Activated CD4-positive, alpha-beta T cell treated with anti-CD3 and anti-CD28 coated beads for 48 hours (primary cell): ENCODE results near the gene RCL1.
"Not testable (repeated sequence)": the region's sequence is repeated elsewhere in the genome, so short reads cannot be mapped to it uniquely, and the experiment has no call there.

Source experiments
- DNase-seq: peaks from one replicate; pipeline ENCODE4 v3.0.0-alpha.2; 2020

Gene RCL1

GRCh38 chr9:4792572-4793458, at the start of gene RCL1:
Gene RCL1 (plus strand): TSS chr9:4792944. CDS start chr9:4793092, 148 bp downstream.
- DNase-seq = peak; percentile 97

- DNase-seq = no peak
Measured at GRCh38 chr9:4743131-4743875, 49.4 kb upstream of the RCL1 start.

- DNase-seq = no peak
Measured at GRCh38 chr9:4746278-4747030, 46.3 kb upstream of the RCL1 start.

GRCh38 chr9:4748612-4749011, 44.1 kb upstream of the RCL1 start:
- no peak for DNase-seq

- DNase-seq = no peak
Measured at GRCh38 chr9:4750023-4750673, 42.6 kb upstream of the RCL1 start.

DNA sequence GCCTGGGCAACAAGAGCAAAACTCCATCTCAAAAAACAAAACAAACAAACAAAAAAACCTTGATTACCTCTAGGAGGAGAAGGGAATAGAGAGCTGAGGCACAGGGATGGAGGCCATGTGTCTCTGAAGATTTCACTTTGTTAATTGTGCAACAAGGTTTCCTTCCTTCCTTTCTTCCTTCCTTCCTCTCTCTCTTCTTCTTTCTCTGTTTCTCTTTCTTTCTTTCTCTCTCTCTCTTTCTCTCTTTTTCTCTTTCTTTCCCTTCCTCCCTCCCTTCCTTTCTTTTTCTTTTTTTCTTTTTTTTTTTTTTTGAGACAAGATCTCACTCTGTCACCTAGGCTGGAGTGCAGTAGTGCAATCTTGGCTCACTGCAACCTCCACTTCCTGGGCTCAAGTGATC, 38.2 kb upstream of the RCL1 start:
- DNase-seq = not testable (repeated sequence)

DNA sequence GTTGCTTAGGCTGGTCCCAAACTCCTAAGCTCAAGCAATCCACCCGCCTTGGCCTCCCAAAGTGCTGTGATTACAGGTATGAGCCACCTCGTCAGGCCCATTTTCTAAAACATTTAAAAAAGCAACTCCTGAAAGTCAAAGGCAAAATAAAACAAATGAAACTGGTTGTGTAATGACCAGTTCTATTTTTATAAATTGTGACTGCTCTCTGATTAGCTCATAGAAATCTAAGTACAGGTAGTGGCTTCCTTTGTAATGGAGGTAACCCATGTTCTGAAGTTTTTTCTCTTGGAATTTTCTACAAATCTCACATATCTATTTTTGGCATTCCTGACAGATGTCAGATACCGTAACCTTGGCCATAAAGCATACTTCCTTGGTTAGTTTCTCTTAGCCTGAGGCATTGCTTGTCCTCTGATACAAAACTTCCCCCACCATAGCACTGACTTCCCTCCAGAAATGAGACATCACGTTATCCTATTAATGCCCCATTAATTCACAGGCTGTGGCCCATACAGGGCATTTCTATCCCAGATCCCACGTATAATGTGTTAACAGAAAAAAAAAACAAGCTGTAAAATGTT, 37.6 kb upstream of the RCL1 start:
- DNase-seq = no peak

GRCh38 chr9:4756420-4756819, 36.3 kb upstream of the RCL1 start:
- DNase-seq = no peak

GRCh38 chr9:4760122-4760521, 32.6 kb upstream of the RCL1 start:
- no peak for DNase-seq

DNA sequence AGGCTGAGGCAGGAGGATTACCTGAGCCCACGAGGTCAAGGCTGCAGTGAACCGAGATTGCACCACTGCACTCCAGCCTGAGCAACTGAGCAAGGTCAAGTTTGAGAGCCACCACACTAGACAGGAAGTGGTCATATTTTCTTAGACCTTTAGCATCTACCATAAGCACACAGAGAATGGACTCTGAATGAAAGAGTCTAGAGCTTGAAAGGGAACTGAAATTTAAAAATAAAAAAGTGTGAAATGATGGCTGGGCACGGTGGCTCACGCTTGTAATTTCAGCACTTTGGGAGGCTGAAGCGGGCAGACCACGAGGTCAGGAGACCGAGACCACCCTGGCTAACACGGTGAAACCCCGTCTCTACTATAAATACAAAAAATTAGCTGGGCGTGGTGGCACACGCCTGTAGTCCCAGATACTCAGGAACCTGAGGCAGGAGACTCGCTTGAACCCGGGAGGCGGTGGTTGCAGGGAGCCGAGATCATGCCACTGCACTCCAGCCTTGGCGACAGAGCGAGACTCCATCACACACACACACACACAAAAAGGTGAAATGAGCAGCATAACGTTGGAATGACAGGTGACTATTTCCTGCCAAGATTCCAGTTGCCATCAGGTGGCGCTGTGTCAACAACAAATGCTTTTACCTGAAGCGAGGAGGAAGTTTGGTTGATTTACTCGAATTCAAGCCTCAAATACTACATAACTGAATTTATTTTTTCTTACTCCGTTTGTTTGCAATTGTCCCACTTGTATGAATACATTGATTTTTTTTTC, 30.4 kb upstream of the RCL1 start:
- DNase-seq = peak; percentile 86

- DNase-seq = peak; percentile 22
Measured at GRCh38 chr9:4762886-4763541, 29.7 kb upstream of the RCL1 start.

DNA sequence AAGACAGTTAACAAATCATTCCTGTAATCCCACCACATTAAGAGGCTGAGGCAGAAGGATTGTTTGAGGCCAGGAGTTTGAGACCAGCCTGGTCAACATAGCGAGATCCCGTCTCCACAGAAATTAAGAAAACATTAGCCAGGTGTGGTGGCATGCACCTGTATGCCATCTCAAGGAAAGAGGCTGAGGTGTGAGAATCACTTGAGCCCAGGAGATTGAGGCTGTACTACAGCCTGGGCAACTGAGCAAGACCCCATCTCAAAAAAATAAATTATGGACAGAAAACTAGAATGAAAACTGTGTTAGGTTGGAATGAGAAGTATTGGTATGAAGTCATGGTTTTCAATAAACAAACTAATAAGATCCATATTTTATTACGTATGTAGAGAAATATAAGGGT, 28.7 kb upstream of the RCL1 start:
- no peak for DNase-seq

- no peak for DNase-seq
Measured at GRCh38 chr9:4768681-4769080, 24.1 kb upstream of the RCL1 start.

GRCh38 chr9:4769321-4770080, 23.2 kb upstream of the RCL1 start:
- peak; percentile 52 for DNase-seq

GRCh38 chr9:4771788-4772187, 21.0 kb upstream of the RCL1 start:
- DNase-seq = no peak

DNA sequence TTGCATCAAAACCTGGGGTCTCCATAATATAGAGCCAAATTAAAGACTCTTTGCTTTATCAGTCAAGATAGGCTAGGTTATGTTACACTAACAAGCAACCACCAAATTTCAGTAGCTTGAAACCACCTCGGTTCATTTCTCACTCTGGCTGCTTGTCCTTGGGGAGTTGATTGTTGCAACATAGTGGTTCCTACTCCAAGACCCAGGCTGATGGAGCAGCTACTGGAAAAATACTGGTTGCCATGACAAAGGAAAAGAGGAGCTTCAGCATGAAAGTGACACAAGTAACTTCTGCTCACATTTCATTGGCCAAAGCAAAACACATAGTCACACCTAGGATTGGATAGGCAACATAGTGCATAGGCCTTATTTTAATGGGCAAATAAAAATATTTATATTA, 18.5 kb upstream of the RCL1 start:
- no peak for DNase-seq

GRCh38 chr9:4774958-4775357, 17.8 kb upstream of the RCL1 start:
- DNase-seq = not testable (repeated sequence)

GRCh38 chr9:4780651-4781050, 12.1 kb upstream of the RCL1 start:
- DNase-seq = no peak

- no peak for DNase-seq
Measured at GRCh38 chr9:4781408-4781807, 11.3 kb upstream of the RCL1 start.

GRCh38 chr9:4783191-4783590, 9.6 kb upstream of the RCL1 start:
- DNase-seq = not testable (repeated sequence)
